ENCODE data around the gene MTCL1. TPM values are rescaled to one million over a fixed set of nuclear protein-coding genes. Genes with fewer than 3 reads are reported as not detected.

The MTCL1 gene
- total RNA-seq, 1 donor from 2014 or later, result 3.1 TPM

- DNase-seq (ENCODE audit: low read depth in 2 of 2), result peak in 1 of 2 donors; percentile 29
Observed at GRCh38 chr18:8709248-8710059, 4.1 kb downstream of the MTCL1 start.

- no peak for DNase-seq (ENCODE audit: low read depth in 2 of 2)
Observed at GRCh38 chr18:8711736-8712135, 6.4 kb downstream of the MTCL1 start.

GRCh38 chr18:8713691-8714090, 8.3 kb downstream of the MTCL1 start:
- DNase-seq (ENCODE audit: low read depth in 2 of 2), result no peak

GRCh38 chr18:8715599-8715998, 10.2 kb downstream of the MTCL1 start:
- no peak for DNase-seq (ENCODE audit: low read depth in 2 of 2)

GRCh38 chr18:8717011-8717770, 11.8 kb downstream of the MTCL1 start:
- DNase-seq (ENCODE audit: low read depth in 2 of 2), result no peak

GRCh38 chr18:8718401-8718913, 13.1 kb downstream of the MTCL1 start:
- no peak for DNase-seq (ENCODE audit: low read depth in 2 of 2)

- DNase-seq (ENCODE audit: low read depth in 2 of 2), result no peak
Observed at GRCh38 chr18:8719192-8719591, 13.8 kb downstream of the MTCL1 start.

- no peak for DNase-seq (ENCODE audit: low read depth in 2 of 2)
Observed at GRCh38 chr18:8720141-8720540, 14.8 kb downstream of the MTCL1 start.

- DNase-seq (ENCODE audit: low read depth in 2 of 2), result no peak
Observed at GRCh38 chr18:8721094-8721669, 15.8 kb downstream of the MTCL1 start.

GRCh38 chr18:8721716-8722115, 16.4 kb downstream of the MTCL1 start:
- peak in 1 of 2 donors; percentile 33 for DNase-seq (ENCODE audit: low read depth in 2 of 2)

- no peak for DNase-seq (ENCODE audit: low read depth in 2 of 2)
Observed at GRCh38 chr18:8722946-8723820, 17.8 kb downstream of the MTCL1 start.

GRCh38 chr18:8724452-8724851, 19.1 kb downstream of the MTCL1 start:
- DNase-seq (ENCODE audit: low read depth in 2 of 2), result no peak

- no peak for DNase-seq (ENCODE audit: low read depth in 2 of 2)
Observed at GRCh38 chr18:8726281-8726680, 20.9 kb downstream of the MTCL1 start.

GRCh38 chr18:8726963-8727705, 21.8 kb downstream of the MTCL1 start:
- DNase-seq (ENCODE audit: low read depth in 2 of 2), result no peak

GRCh38 chr18:8730080-8730827, 24.9 kb downstream of the MTCL1 start:
- peak; percentile 95 to 98 for DNase-seq (ENCODE audit: low read depth in 2 of 2)

- no peak for DNase-seq (ENCODE audit: low read depth in 2 of 2)
Observed at GRCh38 chr18:8732442-8733360, 27.3 kb downstream of the MTCL1 start.

GRCh38 chr18:8734496-8734895, 29.1 kb downstream of the MTCL1 start:
- no peak for DNase-seq (ENCODE audit: low read depth in 2 of 2)

GRCh38 chr18:8735274-8735673, 29.9 kb downstream of the MTCL1 start:
- peak in 1 of 2 donors; percentile 35 for DNase-seq (ENCODE audit: low read depth in 2 of 2)

- no peak for DNase-seq (ENCODE audit: low read depth in 2 of 2)
Observed at GRCh38 chr18:8741117-8741516, 35.8 kb downstream of the MTCL1 start.
